HG03025 (cell line): Measurements from ENCODE around the gene ADRA2C.

Source experiments
- ATAC-seq: cut with Tn5 transposase; IDR thresholded peaks from one replicate; pipeline ENCODE4 v1.9.1; 2021; ENCODE audit warnings: mild to moderate bottlenecking, moderate library complexity; ENCODE audit not compliant: unreplicated experiment, low FRiP score

ADRA2C gene

DNA sequence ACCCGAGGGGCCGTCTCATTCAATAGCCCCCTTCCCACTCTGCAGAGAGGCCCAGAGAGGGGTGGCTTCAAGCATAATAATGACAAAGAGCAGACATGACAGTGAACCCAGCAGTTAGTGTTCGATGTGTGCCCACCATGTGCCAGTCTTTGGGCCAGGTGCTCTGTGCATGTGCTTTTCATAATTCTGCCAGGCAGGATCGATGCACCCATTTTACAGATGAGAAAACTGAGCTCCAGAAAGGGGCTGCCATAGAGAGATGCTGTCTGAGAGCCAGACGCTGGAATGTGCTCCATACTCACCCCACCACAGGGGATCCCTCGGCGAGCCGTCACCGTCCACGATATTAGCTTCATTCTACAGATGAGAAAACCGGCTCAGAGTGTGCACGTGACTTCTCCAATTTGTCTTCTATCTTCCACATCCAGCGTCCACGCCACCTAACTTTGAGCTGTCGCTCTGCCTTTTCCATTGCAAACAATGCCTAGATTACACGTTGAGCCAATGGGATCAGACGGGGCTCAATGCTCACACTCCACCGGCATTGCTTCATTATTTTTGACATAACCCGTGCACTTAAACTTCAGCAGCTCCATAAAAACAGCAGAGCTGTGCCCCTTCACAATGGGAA is 8.2 kb downstream of the ADRA2C start:
- ATAC-seq: no peak

GRCh38 chr4:3775005-3775404 is 8.8 kb downstream of the ADRA2C start:
- no peak for ATAC-seq

GRCh38 chr4:3775576-3775975 is 9.4 kb downstream of the ADRA2C start:
- no peak for ATAC-seq

DNA sequence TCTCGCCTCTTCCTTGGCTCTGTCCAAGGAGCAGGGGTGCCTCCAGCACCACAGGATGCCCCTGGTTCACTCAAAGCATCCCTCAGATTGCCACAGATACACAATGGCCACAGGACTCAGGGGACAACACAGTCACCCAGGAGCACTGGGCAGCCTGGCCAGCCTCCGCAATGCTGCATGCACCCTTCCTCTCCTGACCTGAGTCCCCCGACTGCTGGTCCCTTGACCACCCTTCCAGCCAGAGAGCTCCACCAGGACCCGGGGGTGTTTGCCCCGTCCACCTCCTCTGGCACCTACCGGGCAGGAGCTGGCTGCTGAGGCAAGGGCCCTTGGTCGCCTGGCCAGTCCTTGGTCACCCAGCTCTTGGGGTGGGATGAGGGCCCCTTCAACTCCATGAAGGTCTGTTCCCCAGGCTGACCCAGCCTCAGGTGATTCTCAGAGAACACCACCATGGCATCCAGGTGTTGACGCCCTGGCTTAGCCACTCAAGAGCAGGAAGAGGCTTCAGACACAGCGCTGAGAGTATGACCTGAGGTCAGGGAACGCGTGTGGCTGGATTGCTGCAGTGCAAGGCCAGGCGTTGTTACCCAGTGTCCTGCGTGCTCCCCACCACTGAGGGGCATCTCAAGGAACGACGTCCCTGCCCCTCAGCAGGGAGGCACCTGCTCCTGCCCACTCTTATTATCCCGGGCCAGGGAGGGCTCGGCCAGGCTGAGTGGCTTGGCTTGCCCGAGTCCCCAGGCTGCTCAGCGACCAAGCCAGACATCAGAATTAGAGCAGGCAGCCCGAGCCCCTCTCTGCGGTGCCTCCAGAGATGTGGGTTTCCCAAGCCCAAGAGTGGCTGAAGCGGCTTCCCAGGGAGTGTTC is 10.2 kb downstream of the ADRA2C start:
- no peak for ATAC-seq

- no peak for ATAC-seq
Measured at GRCh38 chr4:3777033-3777390, 10.8 kb downstream of the ADRA2C start.

- no peak for ATAC-seq
Measured at GRCh38 chr4:3777669-3778068, 11.5 kb downstream of the ADRA2C start.

DNA sequence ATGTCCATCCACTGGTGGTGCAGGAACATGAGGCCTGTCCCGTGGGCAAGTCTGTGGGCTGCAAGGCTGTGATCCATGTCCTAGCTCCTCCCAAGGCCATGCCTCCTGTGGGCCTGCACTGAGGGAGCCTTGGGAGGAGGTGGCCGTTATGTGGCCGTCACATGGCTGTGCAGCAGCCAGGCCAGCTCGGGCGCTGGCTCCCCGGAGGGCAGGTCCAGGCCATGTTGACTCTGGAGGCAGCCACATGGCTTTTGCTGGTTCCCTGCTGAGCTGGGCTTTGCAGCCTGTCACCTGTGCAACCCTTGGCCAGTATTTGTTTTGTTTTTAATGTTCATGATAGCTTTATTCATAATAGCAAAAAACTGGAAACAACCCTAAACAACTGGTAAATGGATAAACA is 13.3 kb downstream of the ADRA2C start:
- no peak for ATAC-seq

GRCh38 chr4:3780347-3781171 is 14.4 kb downstream of the ADRA2C start:
- no peak for ATAC-seq

GRCh38 chr4:3781193-3781886 is 15.2 kb downstream of the ADRA2C start:
- no peak for ATAC-seq

DNA sequence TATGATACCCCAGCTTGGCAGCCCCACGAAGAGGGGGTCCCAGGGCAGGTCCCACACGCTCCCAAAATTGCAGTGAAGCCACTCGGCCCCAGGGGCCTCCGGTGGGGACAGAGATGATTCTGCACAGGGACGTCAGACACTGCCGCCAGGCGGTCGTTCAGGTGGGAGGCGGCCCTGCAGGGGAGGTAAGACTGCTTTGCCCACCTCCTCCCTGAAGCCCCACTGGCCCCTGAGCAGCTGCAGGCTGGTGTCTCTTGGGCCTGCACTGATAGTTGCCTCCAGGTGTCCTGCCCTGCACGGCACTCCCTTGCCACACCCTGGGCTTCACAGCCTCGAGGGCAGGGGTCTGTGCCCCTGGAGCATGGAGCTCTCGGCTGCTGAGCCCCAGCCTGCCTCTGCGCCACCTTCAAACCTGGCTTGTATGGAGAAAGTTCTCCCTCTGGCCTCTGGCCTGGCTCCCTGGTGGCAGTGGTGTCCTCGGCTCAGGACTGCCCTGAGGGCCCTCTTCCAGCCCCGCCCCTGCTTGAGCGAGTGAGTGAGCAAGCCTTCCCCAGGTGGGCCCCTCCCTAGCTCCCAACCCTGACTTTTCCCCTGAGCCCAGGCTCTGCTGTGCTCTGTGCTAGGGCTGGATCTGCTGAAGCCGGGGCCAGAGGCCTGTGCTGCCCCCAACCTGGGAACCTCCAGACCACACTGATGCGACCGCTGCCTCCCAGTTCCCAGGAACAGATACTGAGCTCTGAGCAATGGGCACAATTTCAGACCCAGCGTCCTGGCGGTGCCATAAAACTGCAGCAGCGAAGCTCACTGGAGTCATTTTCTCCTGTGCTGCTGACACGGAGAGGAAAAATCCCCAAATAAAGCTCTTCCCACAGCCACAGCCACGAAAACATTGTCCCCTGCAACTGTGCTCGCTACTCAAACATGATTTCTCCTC is 16.1 kb downstream of the ADRA2C start:
- no peak for ATAC-seq

GRCh38 chr4:3783693-3784306 is 17.6 kb downstream of the ADRA2C start:
- ATAC-seq: no peak

- ATAC-seq: no peak
Measured at GRCh38 chr4:3784454-3785291, 18.5 kb downstream of the ADRA2C start.

- no peak for ATAC-seq
Measured at GRCh38 chr4:3785292-3785565, 19.0 kb downstream of the ADRA2C start.

DNA sequence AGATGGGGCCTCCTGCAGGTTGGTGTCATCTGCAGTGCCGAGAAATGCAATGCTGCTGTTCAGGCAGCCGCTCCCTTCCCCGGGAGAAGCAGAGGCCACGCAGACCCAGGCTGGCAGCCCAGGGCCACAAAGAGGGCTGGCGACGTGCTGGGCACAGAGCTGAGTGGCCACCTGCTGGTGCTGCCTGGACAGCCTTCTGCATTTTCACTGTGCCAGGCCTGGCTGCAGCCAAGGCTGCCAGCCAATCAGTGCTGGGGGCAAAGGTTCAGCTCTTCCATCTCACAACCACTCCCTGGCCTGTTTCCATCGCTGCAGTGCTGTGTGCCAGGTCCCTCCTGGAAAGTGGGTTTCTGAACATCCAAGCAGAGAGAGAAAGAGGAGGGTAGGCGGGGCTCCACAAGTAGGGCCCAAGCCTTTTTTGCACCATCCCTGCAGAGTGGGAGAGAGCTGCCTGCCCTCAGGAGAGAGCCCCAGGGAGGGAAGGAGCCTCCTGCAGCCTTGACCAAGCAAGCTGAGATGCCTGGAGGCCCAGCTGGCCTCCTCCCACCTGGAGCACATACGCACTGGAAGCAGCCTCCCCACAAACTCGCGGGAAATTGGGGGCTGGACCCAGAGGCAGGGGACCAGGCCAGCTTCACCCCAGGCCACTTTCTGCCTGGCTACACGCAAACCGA is 20.1 kb downstream of the ADRA2C start:
- ATAC-seq: no peak

DNA sequence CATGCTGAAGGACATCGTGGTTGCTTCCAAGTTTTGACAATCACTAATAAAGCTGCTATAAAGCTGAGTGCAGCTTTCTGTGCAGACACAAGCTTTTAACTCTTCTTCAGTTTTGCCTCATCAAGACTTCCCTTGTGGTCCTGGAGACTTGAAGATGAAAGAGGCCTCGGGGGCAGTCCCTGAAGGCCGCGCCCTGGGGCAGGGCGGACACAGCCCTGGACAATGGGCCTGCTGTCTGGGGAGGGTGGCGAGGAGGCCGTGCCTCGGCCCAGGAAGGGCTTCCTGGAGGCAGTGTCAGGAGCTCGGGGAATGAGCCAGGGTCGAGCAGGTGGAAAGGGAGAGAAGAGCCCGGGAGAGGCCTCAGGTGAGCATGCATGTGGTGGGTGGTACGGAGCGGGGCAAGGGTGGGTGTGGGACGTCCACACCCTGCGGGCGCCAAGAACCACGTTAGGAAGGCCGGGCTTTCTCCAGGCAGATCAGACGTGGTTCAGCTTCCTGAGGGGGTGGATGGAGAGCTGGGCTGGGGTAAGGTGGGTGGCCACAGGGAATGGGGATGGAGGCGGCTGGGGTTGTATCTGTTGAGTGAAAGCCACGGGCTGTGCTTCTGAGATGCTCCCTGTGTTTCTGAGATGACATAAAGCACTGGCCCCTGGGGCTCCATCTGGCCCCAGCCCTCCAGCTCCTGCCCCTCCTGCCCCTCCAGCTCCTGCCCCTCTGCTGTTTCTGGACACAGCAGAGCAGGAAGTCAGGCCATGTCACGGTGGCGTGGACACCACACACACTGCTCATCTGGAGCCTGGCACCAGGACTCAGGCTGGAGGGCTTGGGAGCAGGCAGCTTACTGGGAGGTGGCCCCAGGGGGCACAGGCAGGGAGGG is 21.5 kb downstream of the ADRA2C start:
- ATAC-seq: no peak

- no peak for ATAC-seq
Measured at GRCh38 chr4:3788366-3788660, 22.1 kb downstream of the ADRA2C start.

DNA sequence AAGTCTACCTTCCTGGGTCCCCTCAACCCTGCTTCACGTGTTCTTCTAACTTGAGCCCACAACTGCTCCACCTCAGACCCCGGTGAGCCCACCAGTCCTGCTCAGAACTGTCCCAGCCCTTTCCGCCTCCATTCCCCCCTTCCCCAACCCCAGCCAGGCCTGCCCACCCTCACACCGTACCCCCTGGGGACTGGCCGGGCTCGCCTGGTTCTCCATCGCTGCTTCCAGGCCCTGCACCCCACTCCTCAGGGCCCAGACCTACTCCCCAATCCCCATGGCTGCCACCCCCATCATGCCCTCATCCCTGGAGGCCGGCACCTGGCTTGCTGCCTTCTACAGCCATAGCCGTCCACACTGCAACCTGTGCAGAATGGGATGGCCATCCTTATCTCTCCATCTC is 23.4 kb downstream of the ADRA2C start:
- ATAC-seq: no peak
